AG04450 (cell line): ENCODE results near the gene KCTD16. TPM values are rescaled to one million over a fixed set of nuclear protein-coding genes. Genes with fewer than 3 reads are reported as not detected.

Source experiments
- CTCF ChIA-PET: fragments of 300-600, 350-600 bp; formaldehyde crosslinking; extraction: SDS; loops from one replicate; lab custom pipeline; 2022; ENCODE audit warnings: antibody characterized with exemption, inconsistent platforms; lab: Charles Lee
- POLR2A ChIA-PET: fragments of 350-600 bp; formaldehyde crosslinking; extraction: SDS; loops from one replicate; lab custom pipeline; 2021; ENCODE audit warnings: antibody characterized with exemption, inconsistent platforms; lab: Yijun Ruan, JAX
- DNase-seq: peaks from one replicate; pipeline ENCODE4 v3.0.0-alpha.2; 2011; ENCODE audit warnings: low read depth, low spot score
- H3K27ac ChIP-seq: one replicate; pipeline ENCODE4 v1.5.1; 2012; ENCODE audit warnings: low read depth, low read length, control low read depth
- H3K27me3 ChIP-seq: one replicate; pipeline ENCODE4 v1.6.0; 2012; ENCODE audit warnings: low read length; ENCODE audit not compliant: control insufficient read depth, insufficient read depth
- H3K4me3 ChIP-seq: 2 replicates; pipeline ENCODE4 v1.5.1; 2011; ENCODE audit warnings: mild to moderate bottlenecking, low read depth, low read length, control low read depth
- H3K9me3 ChIP-seq: 2 replicates; pipeline ENCODE4 v1.5.1; 2012; ENCODE audit warnings: low read length; ENCODE audit not compliant: control insufficient read depth, insufficient read depth
- CTCF ChIP-seq: IDR thresholded peaks from 2 replicates; pipeline ENCODE4 v1.5.1; 2011; ENCODE audit warnings: low read depth, low read length, control low read depth, inconsistent platforms
- polyA plus RNA-seq: library from polyadenylated mRNA; depleted of rRNA; stranded (reverse); fragments of >200 nt; gene quantifications from 2 replicates; pipeline ENCODE4 v1.2.3, GENCODE V29; 2011

KCTD16 gene
- polyA plus RNA-seq, 1 experiment = 0.38 TPM

DNA sequence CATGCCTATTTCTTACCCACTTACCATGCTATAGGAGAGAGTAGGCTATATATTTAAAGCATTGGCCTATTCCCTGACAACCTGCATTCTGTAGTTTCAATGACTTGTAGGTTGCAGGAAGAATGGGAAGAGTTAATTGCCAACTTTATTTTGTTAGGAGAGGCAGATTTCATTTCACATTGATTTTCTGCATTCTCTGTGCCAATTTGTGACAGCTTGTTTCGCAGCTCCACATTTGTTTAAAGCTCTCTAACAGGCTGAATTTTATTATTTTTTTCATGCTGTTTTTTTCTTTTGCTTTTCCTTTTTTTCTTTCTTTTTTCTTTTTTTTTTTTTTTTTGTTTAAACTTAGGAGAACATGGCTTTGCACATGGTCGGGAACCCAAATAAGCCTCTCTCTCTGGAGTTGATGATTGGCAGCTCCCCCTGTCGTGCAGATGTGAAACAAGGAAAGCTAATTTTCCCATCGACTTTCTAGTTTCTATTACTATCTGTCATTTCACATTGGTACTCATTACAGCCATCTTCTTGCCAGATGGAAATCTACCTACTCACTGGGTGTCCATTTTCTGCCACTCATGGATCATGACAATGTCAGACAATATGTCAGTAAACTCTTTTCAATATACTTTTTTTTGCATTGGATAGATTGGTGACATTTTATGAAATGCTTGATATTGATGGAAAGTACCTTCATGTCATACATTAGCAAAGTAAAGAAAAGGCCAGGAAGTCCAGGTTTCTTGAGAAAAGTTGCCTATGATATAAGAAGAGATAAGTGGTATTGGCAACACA, 223.2 kb downstream of the KCTD16 start:
- Histone ChIP-seq H3K27ac (no peak overlapping the region), H3K9me3 (no peaks in the 10 kb centered on the region), H3K27me3 (no peaks in the 10 kb centered on the region), H3K4me3 (no peak overlapping the region)
- ChIA-PET CTCF (interaction anchor here (0.6 to 0.7 kb wide), 3 partner anchors 88 to 424 kb away, joined by 4 to 5 read pairs (median 4); no protein-coding TSS in a partner anchor), POLR2A (no interaction called here)
- TF ChIP-seq CTCF = no peak
- DNase-seq = no peak

DNA sequence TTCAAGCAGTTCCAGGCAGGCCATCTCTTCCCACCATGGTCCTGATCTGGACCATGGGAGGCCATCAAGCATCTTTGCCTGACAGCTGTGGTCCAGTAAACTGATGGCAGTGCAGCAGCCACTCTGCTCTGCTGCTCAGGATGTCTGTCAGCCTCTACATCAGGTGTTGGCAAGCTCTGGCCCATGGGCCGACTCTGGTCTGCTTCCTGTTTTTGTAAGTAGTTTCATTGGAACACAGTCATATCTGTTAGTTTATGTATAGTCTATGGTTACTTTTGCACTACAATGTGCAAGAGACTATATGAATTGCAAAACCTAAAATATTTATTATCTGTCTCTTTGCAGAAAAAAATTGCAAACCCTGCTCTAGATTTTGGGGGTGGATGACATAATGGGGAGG, 225.0 kb downstream of the KCTD16 start:
- no peak for TF ChIP-seq CTCF
- H3K9me3 ChIP-seq = no peaks in the 10 kb centered on the region
- ChIA-PET CTCF (no interaction called here), POLR2A (no interaction called here)
- DNase-seq = no peak
- no peak overlapping the region for H3K4me3 ChIP-seq
- H3K27me3 ChIP-seq = no peaks in the 10 kb centered on the region
- no peak overlapping the region for H3K27ac ChIP-seq

DNA sequence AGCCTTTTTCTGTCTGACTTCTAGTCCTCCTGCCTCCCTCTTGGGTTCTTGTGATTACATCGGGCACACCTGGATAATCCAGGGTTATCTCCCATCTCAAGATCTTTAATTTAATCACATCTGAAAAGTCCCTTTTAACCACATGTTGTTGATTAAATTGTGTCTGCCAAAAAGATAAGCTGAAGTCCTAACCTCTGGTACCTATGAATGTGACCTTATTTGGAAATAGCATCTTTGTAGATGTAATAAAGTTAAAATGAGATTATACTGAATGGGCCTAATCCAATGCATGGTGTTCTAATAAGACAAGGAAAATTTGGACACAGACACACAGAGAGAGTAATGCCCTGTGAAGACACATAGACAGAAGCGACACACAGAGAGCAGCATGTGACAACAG, 232.4 kb downstream of the KCTD16 start:
- no peak for DNase-seq
- Histone ChIP-seq H3K27ac (no peak overlapping the region), H3K9me3 (no peaks in the 10 kb centered on the region), H3K27me3 (no peaks in the 10 kb centered on the region), H3K4me3 (no peak overlapping the region)
- no peak for TF ChIP-seq CTCF
- ChIA-PET POLR2A (no interaction called here), CTCF (no interaction called here)

DNA sequence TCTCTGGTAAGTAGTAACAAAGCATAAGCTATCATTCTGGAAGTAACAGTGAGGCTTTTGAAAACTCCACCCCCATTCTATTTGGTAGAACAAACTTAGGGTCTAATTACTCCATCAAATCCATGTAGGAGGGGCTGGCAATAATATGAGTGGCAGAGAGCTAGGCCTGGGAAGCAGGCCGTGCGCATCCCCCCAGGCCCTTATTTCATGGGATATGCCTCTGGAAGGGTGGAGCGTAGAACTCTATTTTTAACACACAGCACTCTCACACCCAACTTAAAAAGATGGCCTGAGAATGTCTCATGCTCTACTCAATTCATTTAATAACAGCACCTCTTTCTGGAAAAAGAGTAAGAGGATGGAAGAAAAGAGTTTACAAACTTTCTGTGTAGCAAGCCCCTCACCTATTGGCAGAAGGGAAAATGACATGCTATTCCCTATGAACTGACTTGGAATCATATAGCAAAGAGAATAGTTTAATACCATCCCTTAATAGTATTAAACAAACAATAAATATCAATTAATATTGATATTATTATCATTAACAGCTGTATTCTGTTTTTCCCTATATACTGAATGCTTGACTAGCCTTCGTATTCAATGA, 233.2 kb downstream of the KCTD16 start:
- no peak for TF ChIP-seq CTCF
- Histone ChIP-seq H3K27me3 (no peaks in the 10 kb centered on the region), H3K27ac (no peak overlapping the region), H3K4me3 (no peak overlapping the region), H3K9me3 (no peaks in the 10 kb centered on the region)
- ChIA-PET POLR2A (no interaction called here), CTCF (no interaction called here)
- DNase-seq = no peak

DNA sequence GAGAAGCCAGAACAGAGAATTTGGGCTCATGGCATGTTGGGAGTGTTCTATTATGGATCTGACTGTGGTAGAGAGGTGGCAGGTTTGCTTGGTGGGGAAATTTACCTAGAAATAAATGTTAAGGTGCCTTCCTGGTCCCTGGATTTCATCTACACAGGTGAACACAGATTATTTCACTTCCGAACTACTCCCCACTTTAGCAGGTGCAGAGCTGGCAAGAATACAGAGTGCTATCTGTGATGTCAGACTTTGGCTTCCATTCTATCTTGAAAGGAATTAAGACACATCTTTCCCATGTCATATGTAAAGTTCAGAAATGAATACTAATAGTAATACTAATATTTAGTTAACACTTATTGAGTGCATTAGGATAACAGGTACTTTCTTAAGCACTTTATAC, 234.0 kb downstream of the KCTD16 start:
- no peak for DNase-seq
- POLR2A ChIA-PET = no interaction called here
- H3K27ac ChIP-seq = no peak overlapping the region
- TF ChIP-seq CTCF = no peak
- H3K27me3 ChIP-seq = no peaks in the 10 kb centered on the region
- CTCF ChIA-PET = no interaction called here
- no peaks in the 10 kb centered on the region for H3K9me3 ChIP-seq
- no peak overlapping the region for H3K4me3 ChIP-seq
